Activated CD4-positive, alpha-beta T cell treated with anti-CD3 and anti-CD28 coated beads, Interleukin-2, amount 50 U/mL, for 48 hours (primary cell): ENCODE measurements around the gene KRTDAP.
A peak's percentile ranks its signal among the peaks of the same experiment; 100 is the strongest.

Source experiments
- DNase-seq, 2 experiments: peaks; one replicate each; pipeline ENCODE4 v3.0.0-alpha.2; 2020

The KRTDAP gene

GRCh38 chr19:35449359-35450043 is 40.8 kb downstream of the KRTDAP start:
- DNase-seq, result peak in 1 of 2 experiments; percentile 11

GRCh38 chr19:35447606-35448469 is 42.4 kb downstream of the KRTDAP start, which contains the start of gene FFAR2:
Gene FFAR2 (plus strand): TSS chr19:35448257. CDS start chr19:35449715, 1,458 bp downstream.
- no peak for DNase-seq

- DNase-seq, result peak in 1 of 2 experiments; percentile 16
Observed at GRCh38 chr19:35445826-35446593, 44.3 kb downstream of the KRTDAP start.

GRCh38 chr19:35444735-35445134 is 45.5 kb downstream of the KRTDAP start:
- no peak for DNase-seq

- DNase-seq, result no peak
Observed at GRCh38 chr19:35442091-35442490, 48.2 kb downstream of the KRTDAP start.

- no peak for DNase-seq
Observed at GRCh38 chr19:35439921-35440320, 50.3 kb downstream of the KRTDAP start.

- no peak for DNase-seq
Observed at GRCh38 chr19:35438527-35438926, 51.7 kb downstream of the KRTDAP start.

- no peak for DNase-seq
Observed at GRCh38 chr19:35438096-35438495, 52.2 kb downstream of the KRTDAP start.

GRCh38 chr19:35437406-35437951 is 52.8 kb downstream of the KRTDAP start:
- DNase-seq, result no peak
